ENCODE data around the gene LPIN1.
A peak's percentile ranks its signal among the peaks of the same experiment; 100 is the strongest.

LPIN1 gene

GRCh38 chr2:11861044-11861443, 114.6 kb downstream of the LPIN1 start:
- Histone ChIP-seq H2AFZ (ENCODE audit: low read depth) (no peak overlapping the region), H3K27ac (no peak overlapping the region), H4K20me1 (ENCODE audit: insufficient read depth) (no peaks in the 10 kb centered on the region), H3K79me2 (ENCODE audit: insufficient read depth, low read depth) (no peaks in the 10 kb centered on the region), H3K4me1 (ENCODE audit: low read depth, poor library complexity, severe bottlenecking) (no peaks in the 10 kb centered on the region), H3K27me3 (ENCODE audit: insufficient read depth, low read depth) (no peaks in the 10 kb centered on the region), H3K4me3 (IDR thresholded peaks at IDR 0.05; ENCODE audit: insufficient read depth, low read depth, low read length) (no peak overlapping the region), H3K36me3 (ENCODE audit: insufficient read depth) (no peaks in the 10 kb centered on the region), H3K4me2 (no peak overlapping the region), H3K9ac (no peak overlapping the region)
- TF ChIP-seq, protein P1, sequence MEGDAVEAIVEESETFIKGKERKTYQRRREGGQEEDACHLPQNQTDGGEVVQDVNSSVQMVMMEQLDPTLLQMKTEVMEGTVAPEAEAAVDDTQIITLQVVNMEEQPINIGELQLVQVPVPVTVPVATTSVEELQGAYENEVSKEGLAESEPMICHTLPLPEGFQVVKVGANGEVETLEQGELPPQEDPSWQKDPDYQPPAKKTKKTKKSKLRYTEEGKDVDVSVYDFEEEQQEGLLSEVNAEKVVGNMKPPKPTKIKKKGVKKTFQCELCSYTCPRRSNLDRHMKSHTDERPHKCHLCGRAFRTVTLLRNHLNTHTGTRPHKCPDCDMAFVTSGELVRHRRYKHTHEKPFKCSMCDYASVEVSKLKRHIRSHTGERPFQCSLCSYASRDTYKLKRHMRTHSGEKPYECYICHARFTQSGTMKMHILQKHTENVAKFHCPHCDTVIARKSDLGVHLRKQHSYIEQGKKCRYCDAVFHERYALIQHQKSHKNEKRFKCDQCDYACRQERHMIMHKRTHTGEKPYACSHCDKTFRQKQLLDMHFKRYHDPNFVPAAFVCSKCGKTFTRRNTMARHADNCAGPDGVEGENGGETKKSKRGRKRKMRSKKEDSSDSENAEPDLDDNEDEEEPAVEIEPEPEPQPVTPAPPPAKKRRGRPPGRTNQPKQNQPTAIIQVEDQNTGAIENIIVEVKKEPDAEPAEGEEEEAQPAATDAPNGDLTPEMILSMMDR (conservative IDR thresholded peaks at IDR 0.05; ENCODE audit: low read depth, low read length): no peak

DNA sequence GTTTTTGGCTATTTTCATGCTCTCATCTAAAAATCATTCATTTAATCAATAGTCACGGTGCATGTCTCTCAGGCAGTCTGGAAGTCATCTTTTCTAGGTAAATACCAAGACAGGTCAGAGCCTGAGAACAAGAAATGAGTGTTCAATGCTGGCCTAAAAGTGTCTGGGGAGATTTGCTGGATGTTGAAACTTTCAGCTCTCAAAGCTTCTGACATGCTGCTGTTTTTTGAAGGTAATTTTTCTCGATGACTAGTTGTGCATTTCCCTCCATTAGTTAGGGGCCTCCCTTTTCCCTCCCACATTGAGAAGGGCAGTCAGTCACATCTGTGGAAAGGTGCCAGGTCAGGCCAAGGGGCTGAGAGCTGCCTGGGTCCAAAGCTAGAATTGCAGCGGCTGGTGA, 115.6 kb downstream of the LPIN1 start:
- Histone ChIP-seq H3K4me2 (no peak overlapping the region), H3K27me3 (ENCODE audit: insufficient read depth, low read depth) (no peaks in the 10 kb centered on the region)

GRCh38 chr2:11863103-11863502, 116.7 kb downstream of the LPIN1 start:
- no peaks in the 10 kb centered on the region for H4K20me1 ChIP-seq (ENCODE audit: insufficient read depth)
- TF ChIP-seq, protein P1 (conservative IDR thresholded peaks at IDR 0.05; ENCODE audit: low read depth, low read length): no peak
- H3K9ac ChIP-seq: no peak overlapping the region
- H3K4me1 ChIP-seq (ENCODE audit: low read depth, poor library complexity, severe bottlenecking): no peaks in the 10 kb centered on the region
- H3K36me3 ChIP-seq (ENCODE audit: insufficient read depth): no peaks in the 10 kb centered on the region
- no peak overlapping the region for H3K4me3 ChIP-seq (IDR thresholded peaks at IDR 0.05; ENCODE audit: insufficient read depth, low read depth, low read length)
- H3K27me3 ChIP-seq (ENCODE audit: insufficient read depth, low read depth): no peaks in the 10 kb centered on the region
- H2AFZ ChIP-seq (ENCODE audit: low read depth): no peak overlapping the region
- no peaks in the 10 kb centered on the region for H3K79me2 ChIP-seq (ENCODE audit: insufficient read depth, low read depth)
- H3K27ac ChIP-seq: no peak overlapping the region
- H3K4me2 ChIP-seq: no peak overlapping the region

More for the DNA sequence above, 115.6 kb downstream of the LPIN1 start:
- TF ChIP-seq, protein P1 (conservative IDR thresholded peaks at IDR 0.05; ENCODE audit: low read depth, low read length): no peak
- H2AFZ ChIP-seq (ENCODE audit: low read depth): no peak overlapping the region
- no peaks in the 10 kb centered on the region for H4K20me1 ChIP-seq (ENCODE audit: insufficient read depth)
- H3K36me3 ChIP-seq (ENCODE audit: insufficient read depth): no peaks in the 10 kb centered on the region
- H3K79me2 ChIP-seq (ENCODE audit: insufficient read depth, low read depth): no peaks in the 10 kb centered on the region
- no peaks in the 10 kb centered on the region for H3K4me1 ChIP-seq (ENCODE audit: low read depth, poor library complexity, severe bottlenecking)
- no peak overlapping the region for H3K9ac ChIP-seq
- no peak overlapping the region for H3K4me3 ChIP-seq (IDR thresholded peaks at IDR 0.05; ENCODE audit: insufficient read depth, low read depth, low read length)
- H3K27ac ChIP-seq: no peak overlapping the region

GRCh38 chr2:11863513-11864328, 117.3 kb downstream of the LPIN1 start:
- H3K4me3 ChIP-seq (IDR thresholded peaks at IDR 0.05; ENCODE audit: insufficient read depth, low read depth, low read length): no peak overlapping the region
- no peak overlapping the region for H2AFZ ChIP-seq (ENCODE audit: low read depth)

More at GRCh38 chr2:11863513-11864328, 117.3 kb downstream of the LPIN1 start:
- Histone ChIP-seq H3K4me1 (ENCODE audit: low read depth, poor library complexity, severe bottlenecking) (no peaks in the 10 kb centered on the region), H3K36me3 (ENCODE audit: insufficient read depth) (no peaks in the 10 kb centered on the region), H3K4me2 (no peak overlapping the region), H4K20me1 (ENCODE audit: insufficient read depth) (no peaks in the 10 kb centered on the region), H3K79me2 (ENCODE audit: insufficient read depth, low read depth) (no peaks in the 10 kb centered on the region), H3K27ac (no peak overlapping the region), H3K27me3 (ENCODE audit: insufficient read depth, low read depth) (no peaks in the 10 kb centered on the region), H3K9ac (no peak overlapping the region)
- TF ChIP-seq, protein P1 (conservative IDR thresholded peaks at IDR 0.05; ENCODE audit: low read depth, low read length): peak; percentile 94
